Lung microvascular endothelial cell (primary cell): Measurements from ENCODE around the gene CDKAL1. TPM values are rescaled to one million over a fixed set of nuclear protein-coding genes. Genes with fewer than 3 reads are reported as not detected.

Source experiments
- DNase-seq, 2 donors: peaks; one replicate each; pipeline versions ENCODE4 v3.0.0 to v3.0.0-alpha.2; 2010; ENCODE audit warnings: low read depth in 2 of 2
- total RNA-seq: library from RNA; depleted of rRNA; stranded (reverse); fragments of >200 nt; gene quantifications from 2 replicates; pipeline ENCODE4 v1.2.1, GENCODE V29; 2014

The CDKAL1 gene
- total RNA-seq, 1 donor from 2014 or later = 17.5 TPM

- no peak for DNase-seq
Measured at GRCh38 chr6:20790032-20790791, 256.0 kb downstream of the CDKAL1 start.

DNA sequence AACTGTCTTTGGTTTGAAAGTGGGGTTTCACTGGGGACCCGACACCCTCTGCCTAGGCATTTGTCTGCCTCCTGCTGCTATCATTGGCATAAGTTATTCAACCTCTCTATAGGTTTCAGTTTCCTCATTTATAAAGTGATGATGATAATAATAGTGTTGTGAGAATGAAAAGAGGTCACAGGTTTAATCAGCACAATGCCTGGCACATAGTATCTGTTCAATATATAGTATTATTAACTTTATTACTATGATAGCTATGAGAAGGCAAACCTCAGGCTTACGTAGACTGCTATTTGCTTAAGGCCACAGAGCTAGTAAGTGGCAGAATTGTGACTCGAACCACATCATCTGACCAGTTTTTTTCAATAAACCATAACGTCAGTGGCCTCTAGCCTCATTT lies 256.8 kb downstream of the CDKAL1 start:
- DNase-seq = no peak

GRCh38 chr6:20791944-20792343 lies 257.7 kb downstream of the CDKAL1 start:
- no peak for DNase-seq

DNA sequence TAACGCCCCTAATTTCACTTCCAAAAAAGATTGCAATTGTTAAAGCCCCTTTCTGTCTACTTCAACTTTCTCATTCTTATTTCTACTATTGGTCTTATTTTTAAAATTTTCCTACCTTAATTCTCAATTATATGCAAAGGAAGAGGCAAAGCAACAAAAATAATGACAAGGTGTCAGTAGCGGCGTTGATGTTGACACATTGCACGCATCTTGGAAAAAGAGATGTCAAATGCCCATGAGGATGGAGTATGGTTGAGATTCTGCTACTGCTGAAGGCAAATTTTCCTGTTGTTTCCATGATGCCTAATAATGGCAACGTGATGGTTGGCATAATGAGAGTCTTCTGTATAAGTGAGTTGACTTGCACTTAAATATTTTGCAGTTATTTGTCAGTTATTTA lies 258.9 kb downstream of the CDKAL1 start:
- DNase-seq = no peak

- no peak for DNase-seq
Measured at GRCh38 chr6:20797597-20797996, 263.3 kb downstream of the CDKAL1 start.

GRCh38 chr6:20800229-20800628 lies 266.0 kb downstream of the CDKAL1 start:
- no peak for DNase-seq

GRCh38 chr6:20800653-20801052 lies 266.4 kb downstream of the CDKAL1 start:
- DNase-seq = no peak

- DNase-seq = no peak
Measured at GRCh38 chr6:20801595-20801994, 267.3 kb downstream of the CDKAL1 start.

DNA sequence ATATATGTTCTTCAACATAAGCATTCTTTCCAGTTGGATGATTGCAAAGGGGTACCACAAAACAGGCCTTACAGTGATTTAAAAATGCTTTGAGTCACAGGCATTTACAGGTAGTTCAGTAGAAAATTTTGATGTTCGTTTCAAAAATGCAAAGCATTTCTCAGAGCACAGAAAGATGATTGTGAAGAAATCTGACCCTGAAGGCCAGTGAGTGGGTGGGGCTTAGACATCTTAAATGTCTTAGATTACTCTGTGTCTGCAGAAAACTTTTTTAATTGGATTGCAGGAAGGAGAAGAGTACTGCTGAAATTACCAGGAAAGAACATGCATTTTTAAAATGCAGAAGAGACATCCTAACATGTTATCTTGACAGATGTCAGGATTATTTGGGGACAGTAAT lies 268.3 kb downstream of the CDKAL1 start:
- no peak for DNase-seq

- no peak for DNase-seq
Measured at GRCh38 chr6:20805021-20805420, 270.8 kb downstream of the CDKAL1 start.

DNA sequence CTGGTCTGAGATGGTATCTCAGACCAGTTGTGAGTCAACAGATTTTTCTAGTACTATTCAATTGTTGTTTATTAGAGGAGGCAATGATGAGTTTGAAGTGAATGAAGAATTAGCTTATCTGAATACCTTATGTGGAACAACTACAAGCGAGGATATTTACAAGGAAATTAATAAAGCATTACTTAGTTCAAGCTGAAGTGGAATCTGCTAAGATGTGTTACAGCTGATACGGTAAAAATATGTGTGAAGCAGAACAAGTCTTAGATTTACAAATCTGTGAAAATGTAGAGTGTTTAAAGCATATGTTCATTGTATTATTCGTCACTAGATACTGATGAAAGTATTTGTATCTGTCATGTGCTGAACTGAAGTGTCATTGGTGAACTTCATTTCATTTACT lies 272.4 kb downstream of the CDKAL1 start:
- no peak for DNase-seq

- DNase-seq = no peak
Measured at GRCh38 chr6:20808439-20808838, 274.2 kb downstream of the CDKAL1 start.

GRCh38 chr6:20808924-20809323 lies 274.7 kb downstream of the CDKAL1 start:
- DNase-seq = no peak

DNA sequence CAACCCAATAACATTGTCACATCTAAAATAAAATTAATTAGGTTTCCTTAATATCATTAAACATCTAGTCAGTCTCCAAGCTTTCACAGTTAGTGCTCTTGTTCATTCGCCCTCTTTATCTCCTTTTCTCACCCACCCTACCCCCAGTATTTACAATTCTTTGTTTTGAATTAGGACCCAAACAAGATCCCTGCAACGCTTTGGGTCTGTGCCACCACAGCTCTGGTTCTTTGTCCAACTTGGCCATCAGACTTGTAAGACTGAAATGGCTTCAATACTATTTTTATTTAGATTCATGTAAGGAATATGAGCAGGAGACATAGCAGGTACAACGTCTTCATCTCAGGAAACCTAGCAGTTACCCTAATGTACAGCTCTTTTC lies 276.5 kb downstream of the CDKAL1 start:
- DNase-seq = no peak

- peak in 1 of 2 donors; percentile 97 for DNase-seq
Measured at GRCh38 chr6:20811109-20811761, 277.0 kb downstream of the CDKAL1 start.

DNA sequence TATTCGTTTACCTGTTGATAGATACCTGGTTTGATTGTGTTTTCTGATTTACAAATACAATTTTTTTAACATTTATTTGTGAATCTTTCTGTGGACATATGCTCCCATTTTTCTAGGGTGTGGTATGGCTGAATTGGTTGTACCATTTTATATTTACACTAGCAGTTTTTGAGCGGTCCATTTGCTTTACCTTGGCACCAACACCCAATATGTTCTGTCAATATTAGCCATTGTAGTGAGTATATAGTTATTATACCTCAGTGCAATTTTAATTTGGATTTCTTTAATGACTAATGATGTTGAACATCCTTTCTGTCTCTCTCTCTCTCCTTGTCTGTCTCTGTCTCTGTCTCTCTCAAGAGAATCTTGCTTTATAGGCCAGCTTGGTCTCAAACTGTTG lies 278.5 kb downstream of the CDKAL1 start:
- DNase-seq = no peak

GRCh38 chr6:20814494-20814893 lies 280.2 kb downstream of the CDKAL1 start:
- DNase-seq = no peak

- no peak for DNase-seq
Measured at GRCh38 chr6:20816126-20816525, 281.9 kb downstream of the CDKAL1 start.

GRCh38 chr6:20817806-20818320 lies 283.6 kb downstream of the CDKAL1 start:
- DNase-seq = no peak

- no peak for DNase-seq
Measured at GRCh38 chr6:20819774-20820400, 285.6 kb downstream of the CDKAL1 start.

- peak; percentile 42 to 83 for DNase-seq
Measured at GRCh38 chr6:20826378-20826777, 292.1 kb downstream of the CDKAL1 start.

DNA sequence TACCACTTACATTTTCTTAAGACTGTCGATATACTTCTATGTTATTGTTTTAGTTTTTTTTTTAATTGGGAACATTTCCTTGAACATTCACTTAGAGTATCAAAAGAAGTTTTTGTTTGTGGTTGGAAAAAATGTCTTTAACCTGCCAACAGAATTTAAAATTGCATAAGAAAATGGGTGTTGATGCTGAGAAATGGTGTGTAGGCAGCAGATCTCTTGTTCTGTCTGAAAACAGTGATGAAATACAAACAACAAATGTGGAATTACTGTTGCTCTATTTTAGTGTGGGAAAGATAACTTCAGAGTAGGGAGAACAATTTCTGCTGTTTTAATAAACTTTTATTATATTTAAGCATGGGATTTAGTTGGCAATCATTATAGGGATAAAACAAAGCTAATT lies 293.5 kb downstream of the CDKAL1 start:
- no peak for DNase-seq

GRCh38 chr6:20830576-20830975 lies 296.3 kb downstream of the CDKAL1 start:
- no peak for DNase-seq
